Fibroblast of skin of right biceps (primary cell): ENCODE data around the gene SYT1.

Experiments used
- DNase-seq: peaks from one replicate; pipeline ENCODE4 v3.0.0-alpha.2; 2013

SYT1 gene

DNA sequence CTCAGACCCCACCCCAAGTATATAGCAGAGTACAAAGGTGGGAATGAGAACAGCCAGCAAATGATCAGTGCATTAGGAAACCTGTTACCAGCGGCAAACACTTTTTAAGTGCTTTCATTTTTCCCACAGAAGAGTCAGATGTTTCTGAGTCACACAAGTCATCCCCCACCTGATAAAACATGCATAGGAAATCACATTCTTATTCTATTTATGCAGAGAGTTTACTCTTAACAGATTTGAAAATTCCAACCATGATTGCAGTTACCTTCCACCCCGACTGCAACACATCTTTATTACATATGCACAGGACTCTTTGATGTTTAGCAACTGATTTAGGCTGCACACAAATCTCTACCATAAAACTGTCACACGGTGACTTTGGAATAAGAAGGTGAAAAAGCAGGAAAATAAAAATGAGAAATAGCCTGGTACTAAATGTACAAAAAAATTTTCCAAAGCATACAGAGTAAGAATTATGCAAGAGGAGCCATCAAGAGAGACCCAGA, 589.8 kb downstream of the SYT1 start:
- peak; percentile 55 for DNase-seq

DNA sequence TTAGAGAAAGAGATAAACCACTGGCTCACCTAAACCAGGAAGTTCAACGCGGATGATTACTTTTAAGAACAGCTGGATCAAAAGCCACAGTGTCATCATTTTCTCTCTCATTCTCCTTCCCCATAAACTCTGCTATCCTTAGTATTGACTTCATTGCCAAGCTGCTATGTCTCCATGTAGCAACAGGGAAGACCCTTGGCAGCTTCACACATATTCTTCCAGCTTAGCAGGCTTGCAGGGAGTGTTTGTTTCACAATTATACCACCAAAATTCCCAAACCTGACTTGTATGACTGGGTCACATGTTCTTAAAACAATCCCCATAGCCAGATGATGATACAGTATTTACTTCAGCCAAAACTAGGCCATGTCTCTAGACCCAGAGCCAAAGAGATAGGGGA, 590.7 kb downstream of the SYT1 start:
- DNase-seq: peak; percentile 2

DNA sequence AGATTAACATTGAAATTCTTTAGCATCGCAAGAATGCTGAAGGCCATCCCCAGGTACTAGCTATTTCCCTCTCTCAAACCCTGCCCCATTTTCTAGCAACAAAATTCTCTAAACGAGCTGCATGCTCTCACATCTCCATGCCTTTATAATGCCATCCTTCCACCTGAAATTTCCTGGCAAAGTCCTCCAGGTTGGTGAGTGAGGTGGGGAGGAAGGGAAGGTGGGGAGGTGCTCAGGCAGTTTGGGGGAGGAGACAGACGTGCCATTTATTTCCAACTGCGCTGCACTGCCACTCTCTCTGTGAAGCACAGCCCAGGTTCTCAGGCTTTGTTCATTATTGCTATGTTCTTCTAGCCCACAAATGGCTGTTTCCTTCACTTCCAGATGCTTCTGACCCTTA, 617.7 kb downstream of the SYT1 start:
- no peak for DNase-seq

DNA sequence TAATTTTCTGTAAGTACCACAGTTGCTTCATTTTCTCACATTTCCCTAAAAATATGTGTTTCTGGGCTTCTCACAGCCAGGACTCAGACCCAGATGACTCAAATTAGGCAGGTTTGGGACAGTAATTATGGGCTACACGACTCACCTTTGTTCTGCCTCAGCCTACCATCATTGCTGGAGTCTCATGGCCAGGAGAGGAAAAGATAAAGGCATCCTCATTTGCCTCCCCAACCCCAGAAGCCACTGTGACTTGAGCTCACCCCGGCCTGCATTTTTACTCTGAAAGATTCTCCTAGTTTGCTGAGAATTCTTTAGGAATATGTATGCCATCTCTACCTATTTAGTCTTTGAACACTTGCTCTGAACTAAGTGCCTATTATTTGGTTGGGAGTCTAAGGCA, 618.3 kb downstream of the SYT1 start:
- no peak for DNase-seq

DNA sequence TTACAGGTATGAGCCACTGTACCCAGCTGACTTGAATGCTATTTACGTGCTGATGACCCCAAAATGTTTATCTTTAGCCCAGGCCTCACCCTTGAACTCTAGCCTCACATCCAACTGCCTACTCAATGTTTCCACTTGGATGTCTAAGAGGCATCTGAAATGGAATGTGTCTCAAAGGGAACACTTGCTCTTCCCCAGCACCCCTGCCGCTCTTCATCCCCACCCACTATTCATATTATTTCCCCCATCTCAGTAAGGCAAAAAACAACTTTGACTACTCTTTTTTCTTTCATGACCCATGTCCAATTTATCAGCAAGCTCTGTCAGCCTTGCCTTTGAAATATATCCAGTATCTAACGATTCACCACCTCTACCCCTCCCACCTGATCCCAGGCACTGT, 621.6 kb downstream of the SYT1 start:
- DNase-seq: no peak

DNA sequence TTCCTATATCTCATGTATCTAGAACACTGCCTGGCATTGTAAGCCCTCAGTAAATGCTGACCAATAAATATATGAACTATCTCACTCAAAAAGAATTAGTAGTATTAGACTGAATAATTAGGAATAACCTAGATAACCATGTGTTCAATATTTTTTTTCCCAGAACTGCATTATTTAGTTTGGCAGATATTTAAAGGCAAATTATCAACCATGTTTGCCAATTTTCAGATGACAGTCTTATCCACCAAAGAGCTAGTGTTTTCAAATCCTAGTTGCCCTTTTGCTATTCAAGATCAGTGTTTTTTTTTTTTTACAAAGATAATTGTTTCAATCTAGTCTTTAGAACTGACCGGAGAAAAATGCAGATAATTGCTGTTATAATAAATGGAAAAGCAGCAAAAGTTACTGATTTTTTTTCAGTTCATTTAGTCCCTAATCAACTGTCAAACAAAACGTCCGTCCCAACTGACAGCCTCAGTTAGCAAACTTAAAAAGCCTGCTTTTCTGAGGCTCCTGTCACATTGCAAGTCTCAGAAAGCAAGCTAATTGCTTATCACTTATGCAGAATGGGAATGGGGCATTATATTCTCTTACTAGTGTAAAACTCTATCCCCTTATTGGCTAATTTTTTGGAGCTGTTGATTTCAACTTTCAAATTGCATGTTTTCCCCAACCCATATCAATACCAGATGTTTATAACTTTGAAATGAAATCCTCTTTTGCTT, 623.0 kb downstream of the SYT1 start:
- no peak for DNase-seq
